Pancreas (tissue), 10 donors: ENCODE data around the gene GP1BA. TPM values are rescaled to one million over a fixed set of nuclear protein-coding genes. Genes with fewer than 3 reads are reported as not detected.

Experiments
- ATAC-seq, 4 donors: fragments of 200-7000 bp; cut with Tn5 transposase; one replicate each; pipeline versions ENCODE4 v1.8.0 to v1.9.1; 2020; ENCODE audit warnings: mild to moderate bottlenecking in 4 of 4, moderate library complexity in 4 of 4
- DNase-seq, 6 donors: peaks; one replicate each; pipeline ENCODE4 v3.0.0-alpha.2; 2020
- FAIRE-seq: peaks from 2 replicates; lab custom pipeline; 2012; peaks lifted over from hg19 to GRCh38; lab: Jason Lieb, UNC
- H3K27ac ChIP-seq, 4 donors: fragments of 200-600 bp; sonication (generic); 1 replicate in 3 of 4; 2 replicates in 1 of 4; pipeline versions ENCODE4 v1.5.0 to v1.8.0; 2020
- H3K27me3 ChIP-seq, 4 donors: fragments of 200-600 bp; one replicate each; pipeline ENCODE4 v1.8.0; 2021
- H3K36me3 ChIP-seq, 3 donors: fragments of 200-600 bp; sonication (generic) in 1 of 3; one replicate each; pipeline versions ENCODE4 v1.5.0 to v1.8.0; 2020 to 2021
- H3K4me1 ChIP-seq, 3 donors: fragments of 200-600 bp; one replicate each; pipeline ENCODE4 v1.8.0; 2021
- H3K4me3 ChIP-seq, 4 donors: fragments of 200-600 bp; sonication (generic) in 2 of 4; one replicate each; pipeline versions ENCODE4 v1.5.0 to v1.8.0; 2020 to 2021
- H3K9me3 ChIP-seq, 4 donors: fragments of 200-600 bp; one replicate each; pipeline ENCODE4 v1.8.0; 2021
- WGBS, 2 donors: extraction: QIAGEN DNeasy Blood & Tissue Kit; methylation state at CpG; one replicate each; pipeline ENCODE4 v1.1.7; 2013; 5-methylcytosine and 5-hydroxymethylcytosine counted together
- intact Hi-C, 3 donors: fragments of 100-400 bp; cut with DNase I; formaldehyde crosslinking; loops; one replicate each; pipeline versions ENCODE4 v1.11.1 to v1.14.2; 2022
- polyA plus RNA-seq, 2 donors: library from polyadenylated mRNA; stranded (reverse); fragments of 200-250 nt; gene quantifications; one replicate each; pipeline ENCODE4 v1.2.3, GENCODE V29; 2013
- total RNA-seq, 6 donors: library from RNA; stranded (reverse); fragmentation: NEBNext Ultra II Directional in 4 of 6; extraction: Animal tissue kit (Norgen Biotek cat#: 25700) in 4 of 6; gene quantifications; one replicate each; pipeline versions ENCODE4 v1.2.1 to v1.2.4, GENCODE V29; 2021 to 2023
- TF ChIP-seq, protein P1 (sequence below), 4 donors: fragments of 200-600 bp; sonication (generic) in 3 of 4; IDR thresholded peaks; one replicate each; pipeline versions ENCODE4 v1.5.0 to v1.8.0; 2021; ENCODE audit warnings: antibody characterized with exemption in 4 of 4
- donor health status: healthy with polysubstance abuse.
- donor health status: DM: no; HTN: no; CAD: no; lungs with moderate emphysema.
- donor health status: DM: no; HTN: no; CAD: no.
- donor health status: control.
- donor health status: control.
- donor health status: Bipolar disorder and iron deficiency.
- donor health status: DM: yes; HTN: yes; CAD: no.
- donor health status: DM: no; HTN: no; CAD: no.
- donor health status: DM: no; HTN: no; CAD: no.
- donor health status: DM: yes; HTN: yes; CAD: no.

GP1BA gene
- total and polyA plus RNA-seq, 8 donors, result 0.06 to 0.37 (median 0.13) TPM; not detected in 4

DNA sequence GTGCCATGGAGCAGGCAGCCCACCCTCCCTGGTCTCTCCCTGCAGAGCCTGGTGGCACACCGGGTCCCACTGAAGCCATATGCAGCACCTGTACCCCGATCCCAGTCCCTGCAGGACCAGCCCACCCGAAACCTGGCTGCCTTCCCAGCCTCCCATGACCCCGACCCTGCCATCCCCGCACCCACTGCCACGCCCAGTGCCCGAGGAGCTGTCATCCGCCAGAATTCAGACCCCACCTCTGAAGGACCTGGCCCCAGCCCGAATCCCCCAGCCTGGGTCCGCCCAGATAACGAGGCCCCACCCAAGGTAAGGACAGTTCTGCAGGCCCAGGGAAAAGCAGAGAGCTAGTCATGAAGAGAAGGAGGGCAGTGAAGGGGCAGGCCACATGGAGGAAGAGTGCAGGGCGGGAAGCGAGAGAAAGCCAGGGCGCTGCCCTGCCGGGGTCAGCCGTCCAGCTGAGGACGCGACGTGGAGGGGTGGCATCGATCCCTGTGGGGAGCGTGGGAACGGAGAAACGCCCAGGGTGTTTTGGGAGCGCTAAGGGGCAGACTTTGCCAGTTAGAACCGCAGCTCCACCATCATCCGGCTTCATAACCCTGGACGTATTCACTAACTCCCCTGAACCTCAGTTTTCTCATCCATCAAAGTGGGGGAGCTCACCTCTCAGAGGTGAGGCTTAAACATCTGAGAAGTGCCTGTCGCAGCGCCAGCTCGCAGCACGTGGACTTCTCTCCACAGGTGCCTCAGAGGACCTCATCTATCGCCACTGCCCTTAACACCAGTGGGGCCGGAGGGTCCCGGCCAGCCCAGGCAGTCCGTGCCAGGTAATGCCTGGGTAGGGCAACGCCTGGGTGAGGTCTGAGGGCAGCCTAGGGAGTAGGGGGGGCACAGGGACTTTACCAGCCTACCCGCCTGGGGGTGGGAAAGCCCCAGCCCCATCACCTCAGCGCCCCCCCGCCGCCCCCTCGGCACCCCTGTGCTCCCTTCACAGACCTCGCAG, 40.4 kb upstream of the GP1BA start:
- intact Hi-C loops, result loop anchor here (10.0 kb wide), 3 partner anchors 97 to 177 kb away; partner anchors contain the start of genes ARRB2 (in 1 of the 3), CXCL16 (in 1 of the 3), MED11 (in 1 of the 3) and PSMB6 (in 1 of the 3)

DNA sequence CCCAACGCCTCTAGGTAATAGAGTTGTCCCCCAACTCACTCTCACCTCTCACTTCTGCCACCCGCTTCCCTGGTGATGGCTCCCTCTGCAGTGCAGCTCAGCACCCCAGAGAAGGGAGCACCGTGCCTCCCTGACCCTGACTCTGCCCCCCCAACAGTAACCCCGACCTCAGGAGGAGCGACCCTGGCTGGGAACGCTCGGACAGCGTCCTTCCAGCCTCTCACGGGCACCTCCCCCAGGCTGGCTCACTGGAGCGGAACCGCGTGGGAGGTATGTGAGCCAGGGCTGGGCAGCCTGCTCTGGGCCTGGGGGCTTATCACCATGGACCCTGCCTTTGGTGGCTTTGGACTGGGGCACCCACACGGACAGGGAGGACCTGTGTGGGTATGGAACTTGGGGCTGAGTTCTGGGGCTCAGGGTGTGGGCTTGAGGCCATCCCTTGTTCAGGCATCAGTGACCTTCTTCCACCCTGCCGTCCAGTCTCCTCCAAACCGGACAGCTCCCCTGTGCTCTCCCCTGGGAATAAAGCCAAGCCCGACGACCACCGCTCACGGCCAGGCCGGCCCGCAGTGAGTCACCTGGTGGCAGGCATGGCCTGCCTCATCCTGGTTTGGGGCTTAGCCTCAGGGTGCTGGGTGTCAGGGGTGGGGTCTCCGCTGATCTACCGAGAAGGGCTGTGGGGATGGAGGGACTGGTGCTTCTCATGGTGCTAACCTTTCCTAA, 39.4 kb upstream of the GP1BA start:
- Histone ChIP-seq H3K9me3 (no peaks in the 10 kb centered on the region), H3K27me3 (no peaks in the 10 kb centered on the region), H3K4me3 (no peak overlapping the region), H3K27ac (no peak overlapping the region), H3K4me1 (no peaks in the 10 kb centered on the region), H3K36me3 (peaks cover 4 to 36% (median 15%) of the 10 kb centered on the region in 3 donors)
- intact Hi-C loops, result loop anchor here (10.0 kb wide), 3 partner anchors 98 to 178 kb away; partner anchors contain the start of genes ARRB2 (in 1 of the 3), CXCL16 (in 1 of the 3), MED11 (in 1 of the 3) and PSMB6 (in 1 of the 3)
- 87 to 94% methylated on average over 23 of the region's 23 CpGs for WGBS, 2 donors
- TF ChIP-seq, protein P1, sequence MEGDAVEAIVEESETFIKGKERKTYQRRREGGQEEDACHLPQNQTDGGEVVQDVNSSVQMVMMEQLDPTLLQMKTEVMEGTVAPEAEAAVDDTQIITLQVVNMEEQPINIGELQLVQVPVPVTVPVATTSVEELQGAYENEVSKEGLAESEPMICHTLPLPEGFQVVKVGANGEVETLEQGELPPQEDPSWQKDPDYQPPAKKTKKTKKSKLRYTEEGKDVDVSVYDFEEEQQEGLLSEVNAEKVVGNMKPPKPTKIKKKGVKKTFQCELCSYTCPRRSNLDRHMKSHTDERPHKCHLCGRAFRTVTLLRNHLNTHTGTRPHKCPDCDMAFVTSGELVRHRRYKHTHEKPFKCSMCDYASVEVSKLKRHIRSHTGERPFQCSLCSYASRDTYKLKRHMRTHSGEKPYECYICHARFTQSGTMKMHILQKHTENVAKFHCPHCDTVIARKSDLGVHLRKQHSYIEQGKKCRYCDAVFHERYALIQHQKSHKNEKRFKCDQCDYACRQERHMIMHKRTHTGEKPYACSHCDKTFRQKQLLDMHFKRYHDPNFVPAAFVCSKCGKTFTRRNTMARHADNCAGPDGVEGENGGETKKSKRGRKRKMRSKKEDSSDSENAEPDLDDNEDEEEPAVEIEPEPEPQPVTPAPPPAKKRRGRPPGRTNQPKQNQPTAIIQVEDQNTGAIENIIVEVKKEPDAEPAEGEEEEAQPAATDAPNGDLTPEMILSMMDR (IDR thresholded peaks at IDR 0.05), result no peak
- ATAC-seq (no peak), FAIRE-seq (no peak), DNase-seq (peak in 2 of 6 donors; percentile 33 to 66)

More for the DNA sequence above, 40.4 kb upstream of the GP1BA start:
- peaks cover 4 to 36% (median 15%) of the 10 kb centered on the region in 3 donors for H3K36me3 ChIP-seq
- H3K4me3 ChIP-seq, result no peak overlapping the region
- H3K27ac ChIP-seq, result no peak overlapping the region
- TF ChIP-seq, protein P1 (IDR thresholded peaks at IDR 0.05), result no peak
- FAIRE-seq (no peak), DNase-seq (peak in 3 of 6 donors; percentile 14 to 81 (median 39)), ATAC-seq (no peak)
- no peaks in the 10 kb centered on the region for H3K9me3 ChIP-seq
- H3K4me1 ChIP-seq, result no peaks in the 10 kb centered on the region
- WGBS, 2 donors, result 91 to 92% methylated on average over 42 of the region's 42 CpGs
- H3K27me3 ChIP-seq, result no peaks in the 10 kb centered on the region

DNA sequence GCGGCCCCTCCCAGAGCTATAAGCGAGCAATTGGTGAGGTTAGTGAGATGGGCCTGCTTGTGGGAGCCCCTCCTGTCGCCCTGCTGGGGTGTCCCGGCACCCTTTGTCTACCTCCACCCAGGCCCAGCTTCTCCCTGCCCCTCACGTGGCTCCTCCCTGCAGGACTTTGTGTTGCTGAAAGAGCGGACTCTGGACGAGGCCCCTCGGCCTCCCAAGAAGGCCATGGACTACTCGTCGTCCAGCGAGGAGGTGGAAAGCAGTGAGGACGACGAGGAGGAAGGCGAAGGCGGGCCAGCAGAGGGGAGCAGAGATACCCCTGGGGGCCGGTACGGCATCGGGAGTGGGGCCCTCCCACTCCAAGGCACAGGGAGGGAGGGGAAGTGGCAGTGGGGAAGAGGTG, 38.8 kb upstream of the GP1BA start:
- WGBS, 2 donors, result 90 to 92% methylated on average over 18 of the region's 18 CpGs
- ATAC-seq (no peak), FAIRE-seq (no peak), DNase-seq (peak in 2 of 6 donors; percentile 30 to 57)
- Histone ChIP-seq H3K36me3 (peaks cover 4 to 36% (median 15%) of the 10 kb centered on the region in 3 donors), H3K27me3 (no peaks in the 10 kb centered on the region), H3K4me1 (no peaks in the 10 kb centered on the region), H3K9me3 (no peaks in the 10 kb centered on the region), H3K27ac (no peak overlapping the region), H3K4me3 (no peak overlapping the region)
- TF ChIP-seq, protein P1 (IDR thresholded peaks at IDR 0.05), result no peak
- intact Hi-C loops, result loop anchor here (10.0 kb wide), 3 partner anchors 98 to 178 kb away; partner anchors contain the start of genes ARRB2 (in 1 of the 3), CXCL16 (in 1 of the 3), MED11 (in 1 of the 3) and PSMB6 (in 1 of the 3)

DNA sequence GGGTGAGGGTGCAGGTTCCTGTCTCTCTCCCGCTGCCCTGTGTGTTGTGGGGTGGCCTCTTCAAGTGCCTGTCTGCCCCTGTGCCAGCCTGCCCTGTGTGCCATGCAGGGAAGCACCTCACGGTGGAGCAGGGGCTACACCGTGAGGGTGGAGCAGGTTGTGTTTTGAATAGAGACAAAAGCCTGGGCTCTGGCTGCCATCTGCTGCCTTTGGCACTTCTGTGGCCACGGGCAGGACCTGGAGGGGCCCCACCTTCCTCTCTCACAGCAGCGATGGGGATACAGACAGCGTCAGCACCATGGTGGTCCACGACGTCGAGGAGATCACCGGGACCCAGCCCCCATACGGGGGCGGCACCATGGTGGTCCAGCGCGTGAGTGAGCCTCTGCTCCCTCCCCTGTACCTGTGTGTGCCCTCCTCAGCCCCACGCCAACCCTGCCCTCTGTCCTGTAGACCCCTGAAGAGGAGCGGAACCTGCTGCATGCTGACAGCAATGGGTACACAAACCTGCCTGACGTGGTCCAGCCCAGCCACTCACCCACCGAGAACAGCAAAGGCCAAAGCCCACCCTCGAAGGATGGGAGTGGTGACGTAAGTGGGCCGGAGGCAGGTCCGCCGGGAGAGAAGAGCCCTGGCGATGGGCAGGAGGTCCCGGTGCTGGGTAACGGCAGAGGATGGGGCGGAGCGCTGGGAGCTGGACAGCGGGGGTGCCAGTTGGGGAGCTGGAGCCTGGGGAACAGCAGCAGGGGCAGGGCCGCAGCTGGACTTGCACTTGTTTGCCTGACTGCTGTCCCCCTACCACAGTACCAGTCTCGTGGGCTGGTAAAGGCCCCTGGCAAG, 38.1 kb upstream of the GP1BA start:
- H3K36me3 ChIP-seq, result peaks cover 4 to 36% (median 15%) of the 10 kb centered on the region in 3 donors
- no peak overlapping the region for H3K27ac ChIP-seq
- H3K27me3 ChIP-seq, result no peaks in the 10 kb centered on the region
- no peak for FAIRE-seq
- TF ChIP-seq, protein P1 (IDR thresholded peaks at IDR 0.05), result no peak
- ATAC-seq, result no peak
- intact Hi-C loops, result loop anchor here (10.0 kb wide), 3 partner anchors 99 to 179 kb away; partner anchors contain the start of genes ARRB2 (in 1 of the 3), CXCL16 (in 1 of the 3), MED11 (in 1 of the 3) and PSMB6 (in 1 of the 3)
- WGBS, 2 donors, result 90 to 93% methylated on average over 31 of the region's 31 CpGs
- DNase-seq, result peak in 3 of 6 donors; percentile 18 to 72 (median 39)
- H3K4me1 ChIP-seq, result peaks cover 0 to 4% (median 0%) of the 10 kb centered on the region in 3 donors
- no peaks in the 10 kb centered on the region for H3K9me3 ChIP-seq
- no peak overlapping the region for H3K4me3 ChIP-seq
